BLaER1 treated with 17β-estradiol and CSF1 and Interleukin-3, amounts not matched to agents 10 nM and 100 nM (cell line): ENCODE results near the gene SH2D1A.
"Not testable (repeated sequence)": the region's sequence is repeated elsewhere in the genome, so short reads cannot be mapped to it uniquely, and the experiment has no call there.

Experiments used
- H3K27ac ChIP-seq, 11 experiments: shearing (Covaris generic); formaldehyde crosslinking; 2 replicates each; pipeline ENCODE4 v1.8.1; 2022
- H3K27me3 ChIP-seq, 11 experiments: shearing (Covaris generic); formaldehyde crosslinking; 2 replicates each; pipeline ENCODE4 v1.8.1; 2022
- H3K36me3 ChIP-seq, 11 experiments: shearing (Covaris generic); formaldehyde crosslinking; 2 replicates each; pipeline ENCODE4 v1.8.1; 2022
- H3K4me1 ChIP-seq, 10 experiments: shearing (Covaris generic); formaldehyde crosslinking; 2 replicates each; pipeline ENCODE4 v1.8.1; 2022
- H3K4me2 ChIP-seq, 11 experiments: shearing (Covaris generic); formaldehyde crosslinking; 2 replicates each; pipeline ENCODE4 v1.8.1; 2022
- H3K4me3 ChIP-seq, 10 experiments: shearing (Covaris generic); formaldehyde crosslinking; 2 replicates each; pipeline ENCODE4 v1.8.1; 2022
- H3K9ac ChIP-seq, 11 experiments: shearing (Covaris generic); formaldehyde crosslinking; 2 replicates each; pipeline ENCODE4 v1.8.1; 2022
- H3K9me3 ChIP-seq, 11 experiments: shearing (Covaris generic); formaldehyde crosslinking; replicated peaks in 1 of 11; 2 replicates each; pipeline ENCODE4 v1.8.1; 2022
- H4K20me1 ChIP-seq, 11 experiments: shearing (Covaris generic); formaldehyde crosslinking; 2 replicates each; pipeline ENCODE4 v1.8.1; 2022
- Cebpa-rat ChIP-seq, 11 experiments: shearing (Covaris generic); IDR thresholded peaks; 2 replicates each; pipeline ENCODE4 v1.8.1; 2022

Gene SH2D1A

GRCh38 chrX:124405868-124406267 is 59.5 kb downstream of the SH2D1A start:
- no peaks in the 10 kb centered on the region; a peak in 2 of 22 replicates for H4K20me1 ChIP-seq
- no peak for TF ChIP-seq Cebpa-rat (IDR thresholded peaks at IDR 0.05)
- peaks cover 0 to 4% (median 0%) of the 10 kb centered on the region in 11 experiments; a peak in 2 of 22 replicates for H3K9me3 ChIP-seq

GRCh38 chrX:124406294-124407014 is 60.1 kb downstream of the SH2D1A start:
- Histone ChIP-seq H3K4me1 (peaks cover 0 to 14% (median 4%) of the 10 kb centered on the region in 10 experiments; a peak in 10 of 20 replicates), H3K4me3 (no peak overlapping the region), H3K4me2 (peak overlapping the region in 3 of 11 experiments; percentile 1 to 25 (median 7); a peak in 1 of 22 replicates), H3K36me3 (no peaks in the 10 kb centered on the region), H3K27me3 (peaks cover 59 to 83% (median 76%) of the 10 kb centered on the region in 11 experiments), H3K9ac (no peak overlapping the region), H3K9me3 (peaks cover 0 to 5% (median 0%) of the 10 kb centered on the region in 11 experiments; a peak in 2 of 22 replicates), H3K27ac (no peak overlapping the region), H4K20me1 (no peaks in the 10 kb centered on the region; a peak in 3 of 22 replicates)
- no peak for TF ChIP-seq Cebpa-rat (IDR thresholded peaks at IDR 0.05)

More at GRCh38 chrX:124405868-124406267, 59.5 kb downstream of the SH2D1A start:
- no peak overlapping the region for H3K4me2 ChIP-seq
- H3K9ac ChIP-seq, result no peak overlapping the region
- H3K36me3 ChIP-seq, result no peaks in the 10 kb centered on the region
- peaks cover 0 to 15% (median 3%) of the 10 kb centered on the region in 10 experiments; a peak in 7 of 20 replicates for H3K4me1 ChIP-seq
- no peak overlapping the region for H3K4me3 ChIP-seq
- no peak overlapping the region for H3K27ac ChIP-seq
- peaks cover 60 to 83% (median 76%) of the 10 kb centered on the region in 11 experiments for H3K27me3 ChIP-seq

- no peak for TF ChIP-seq Cebpa-rat (IDR thresholded peaks at IDR 0.05)
- H3K36me3 ChIP-seq, result no peaks in the 10 kb centered on the region
- no peaks in the 10 kb centered on the region; a peak in 3 of 22 replicates for H4K20me1 ChIP-seq
- no peak overlapping the region for H3K4me2 ChIP-seq
- H3K27me3 ChIP-seq, result peaks cover 56 to 83% (median 76%) of the 10 kb centered on the region in 11 experiments
- H3K27ac ChIP-seq, result no peak overlapping the region
- peaks cover 0 to 12% (median 6%) of the 10 kb centered on the region in 10 experiments; a peak in 9 of 20 replicates for H3K4me1 ChIP-seq
- H3K9me3 ChIP-seq, result peaks cover 0 to 5% (median 0%) of the 10 kb centered on the region in 11 experiments; a peak in 2 of 22 replicates
- H3K9ac ChIP-seq, result no peak overlapping the region
- no peak overlapping the region for H3K4me3 ChIP-seq
Observed at GRCh38 chrX:124407226-124407625, 60.9 kb downstream of the SH2D1A start.

- not testable (repeated sequence) for H3K27ac ChIP-seq, H4K20me1 ChIP-seq, H3K9ac ChIP-seq, H3K4me3 ChIP-seq, H3K9me3 ChIP-seq, H3K36me3 ChIP-seq, H3K4me2 ChIP-seq
- H3K27me3 ChIP-seq, result peaks cover 56 to 83% (median 76%) of the 10 kb centered on the region in 11 experiments
- H3K4me1 ChIP-seq, result peaks cover 0 to 12% (median 5%) of the 10 kb centered on the region in 10 experiments; a peak in 8 of 20 replicates
Observed at GRCh38 chrX:124408380-124408779, 62.0 kb downstream of the SH2D1A start.

GRCh38 chrX:124413244-124413643 is 66.9 kb downstream of the SH2D1A start:
- TF ChIP-seq Cebpa-rat (IDR thresholded peaks at IDR 0.05), result no peak
- no peak overlapping the region for H3K27ac ChIP-seq
- peaks cover 0 to 5% (median 0%) of the 10 kb centered on the region in 11 experiments; a peak in 2 of 22 replicates for H3K9me3 ChIP-seq
- no peak overlapping the region for H3K4me3 ChIP-seq
- H4K20me1 ChIP-seq, result no peaks in the 10 kb centered on the region; a peak in 2 of 22 replicates
- no peak overlapping the region for H3K4me2 ChIP-seq
- no peak overlapping the region for H3K9ac ChIP-seq
- H3K4me1 ChIP-seq, result peaks cover 0 to 17% (median 0%) of the 10 kb centered on the region in 10 experiments; a peak in 7 of 20 replicates
- H3K36me3 ChIP-seq, result no peaks in the 10 kb centered on the region
- H3K27me3 ChIP-seq, result peaks cover 68 to 83% (median 80%) of the 10 kb centered on the region in 11 experiments

GRCh38 chrX:124414281-124414680 is 67.9 kb downstream of the SH2D1A start:
- no peak overlapping the region for H3K9ac ChIP-seq
- no peak for TF ChIP-seq Cebpa-rat (IDR thresholded peaks at IDR 0.05)
- no peaks in the 10 kb centered on the region for H3K36me3 ChIP-seq
- H3K9me3 ChIP-seq, result peaks cover 0 to 5% (median 0%) of the 10 kb centered on the region in 11 experiments; a peak in 2 of 22 replicates
- no peak overlapping the region for H3K4me3 ChIP-seq
- peaks cover 78 to 92% (median 88%) of the 10 kb centered on the region in 11 experiments for H3K27me3 ChIP-seq
- no peak overlapping the region for H3K27ac ChIP-seq
- no peaks in the 10 kb centered on the region; a peak in 2 of 22 replicates for H4K20me1 ChIP-seq
- peaks cover 0 to 17% (median 0%) of the 10 kb centered on the region in 10 experiments; a peak in 7 of 20 replicates for H3K4me1 ChIP-seq
- peak overlapping the region in 2 of 11 experiments; percentile 21 to 24; a peak in 2 of 22 replicates for H3K4me2 ChIP-seq

GRCh38 chrX:124415115-124415800 is 68.9 kb downstream of the SH2D1A start:
- Histone ChIP-seq H3K4me1 (peaks cover 0 to 17% (median 0%) of the 10 kb centered on the region in 10 experiments; a peak in 7 of 20 replicates), H3K27me3 (peaks cover 88 to 100% (median 98%) of the 10 kb centered on the region in 11 experiments), H3K36me3 (no peaks in the 10 kb centered on the region), H3K4me2 (no peak overlapping the region), H3K27ac (no peak overlapping the region), H3K9ac (no peak overlapping the region), H4K20me1 (no peaks in the 10 kb centered on the region; a peak in 2 of 22 replicates), H3K4me3 (no peak overlapping the region), H3K9me3 (peaks cover 0 to 5% (median 0%) of the 10 kb centered on the region in 11 experiments; a peak in 2 of 22 replicates)
- no peak for TF ChIP-seq Cebpa-rat (IDR thresholded peaks at IDR 0.05)

GRCh38 chrX:124421898-124422655 is 75.7 kb downstream of the SH2D1A start:
- no peak overlapping the region for H3K9ac ChIP-seq
- no peak overlapping the region for H3K4me2 ChIP-seq
- H3K9me3 ChIP-seq, result peaks cover 0 to 29% (median 15%) of the 10 kb centered on the region in 11 experiments; a peak in 14 of 22 replicates
- peaks cover 0 to 9% (median 7%) of the 10 kb centered on the region in 10 experiments; a peak in 15 of 20 replicates for H3K4me1 ChIP-seq
- peaks cover 83 to 100% (median 99%) of the 10 kb centered on the region in 11 experiments for H3K27me3 ChIP-seq
- H3K36me3 ChIP-seq, result no peaks in the 10 kb centered on the region
- TF ChIP-seq Cebpa-rat (IDR thresholded peaks at IDR 0.05), result no peak
- no peak overlapping the region for H3K27ac ChIP-seq
- no peak overlapping the region for H3K4me3 ChIP-seq
- H4K20me1 ChIP-seq, result no peaks in the 10 kb centered on the region; a peak in 1 of 22 replicates
